Measurements from ENCODE around the gene DIPK1A.

DNA sequence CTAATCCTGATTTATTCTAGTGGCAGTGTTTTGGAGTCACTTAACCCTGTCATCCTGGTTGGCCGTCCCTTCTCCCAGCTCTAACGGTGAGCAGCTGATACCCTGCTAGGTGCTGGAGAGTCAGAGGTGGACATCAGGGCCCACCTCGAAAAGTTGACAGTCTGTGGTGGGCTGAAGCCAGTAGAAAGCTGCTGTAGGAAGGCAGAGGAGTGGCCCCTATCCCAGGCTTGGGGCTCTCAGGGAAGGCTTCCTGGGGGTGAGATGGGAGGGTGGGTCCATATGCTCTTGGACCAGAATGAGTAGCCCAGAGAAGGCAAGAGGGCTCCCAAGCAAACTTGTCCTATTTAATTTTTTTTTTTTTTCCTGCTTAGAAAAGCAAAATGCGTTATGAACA, 129.9 kb downstream of the DIPK1A start:
- TF ChIP-seq USF1 (IDR thresholded peaks at IDR 0.05) (no peak), EGR1 (IDR thresholded peaks at IDR 0.05) (no peak), RAD21 (IDR thresholded peaks at IDR 0.05; ENCODE audit: low read depth) (no peak), TAF1 (IDR thresholded peaks at IDR 0.05; ENCODE audit: low read depth) (no peak), EP300 (IDR thresholded peaks at IDR 0.05; ENCODE audit: borderline replicate concordance) (no peak), FOXM1 (IDR thresholded peaks at IDR 0.05; ENCODE audit: borderline replicate concordance, low read depth) (no peak), TEAD4 (IDR thresholded peaks at IDR 0.05) (no peak), YY1 (IDR thresholded peaks at IDR 0.05; ENCODE audit: low read depth) (no peak), CEBPB (IDR thresholded peaks at IDR 0.05) (no peak), CREB1 (IDR thresholded peaks at IDR 0.05; ENCODE audit: low read depth) (no peak), TCF12 (IDR thresholded peaks at IDR 0.05; ENCODE audit: low read depth) (no peak), ZBTB7A (IDR thresholded peaks at IDR 0.05; ENCODE audit: low read depth) (no peak)
- TF ChIP-seq, protein P1, sequence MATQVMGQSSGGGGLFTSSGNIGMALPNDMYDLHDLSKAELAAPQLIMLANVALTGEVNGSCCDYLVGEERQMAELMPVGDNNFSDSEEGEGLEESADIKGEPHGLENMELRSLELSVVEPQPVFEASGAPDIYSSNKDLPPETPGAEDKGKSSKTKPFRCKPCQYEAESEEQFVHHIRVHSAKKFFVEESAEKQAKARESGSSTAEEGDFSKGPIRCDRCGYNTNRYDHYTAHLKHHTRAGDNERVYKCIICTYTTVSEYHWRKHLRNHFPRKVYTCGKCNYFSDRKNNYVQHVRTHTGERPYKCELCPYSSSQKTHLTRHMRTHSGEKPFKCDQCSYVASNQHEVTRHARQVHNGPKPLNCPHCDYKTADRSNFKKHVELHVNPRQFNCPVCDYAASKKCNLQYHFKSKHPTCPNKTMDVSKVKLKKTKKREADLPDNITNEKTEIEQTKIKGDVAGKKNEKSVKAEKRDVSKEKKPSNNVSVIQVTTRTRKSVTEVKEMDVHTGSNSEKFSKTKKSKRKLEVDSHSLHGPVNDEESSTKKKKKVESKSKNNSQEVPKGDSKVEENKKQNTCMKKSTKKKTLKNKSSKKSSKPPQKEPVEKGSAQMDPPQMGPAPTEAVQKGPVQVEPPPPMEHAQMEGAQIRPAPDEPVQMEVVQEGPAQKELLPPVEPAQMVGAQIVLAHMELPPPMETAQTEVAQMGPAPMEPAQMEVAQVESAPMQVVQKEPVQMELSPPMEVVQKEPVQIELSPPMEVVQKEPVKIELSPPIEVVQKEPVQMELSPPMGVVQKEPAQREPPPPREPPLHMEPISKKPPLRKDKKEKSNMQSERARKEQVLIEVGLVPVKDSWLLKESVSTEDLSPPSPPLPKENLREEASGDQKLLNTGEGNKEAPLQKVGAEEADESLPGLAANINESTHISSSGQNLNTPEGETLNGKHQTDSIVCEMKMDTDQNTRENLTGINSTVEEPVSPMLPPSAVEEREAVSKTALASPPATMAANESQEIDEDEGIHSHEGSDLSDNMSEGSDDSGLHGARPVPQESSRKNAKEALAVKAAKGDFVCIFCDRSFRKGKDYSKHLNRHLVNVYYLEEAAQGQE (IDR thresholded peaks at IDR 0.05; ENCODE audit: low read depth), result no peak
